ENCODE measurements around the gene MAGEB4. TPM values are rescaled to one million over a fixed set of nuclear protein-coding genes. Genes with fewer than 3 reads are reported as not detected.

The MAGEB4 gene
- total RNA-seq, 3 donors from 2014 or later = 0.15 TPM; not detected in 2

DNA sequence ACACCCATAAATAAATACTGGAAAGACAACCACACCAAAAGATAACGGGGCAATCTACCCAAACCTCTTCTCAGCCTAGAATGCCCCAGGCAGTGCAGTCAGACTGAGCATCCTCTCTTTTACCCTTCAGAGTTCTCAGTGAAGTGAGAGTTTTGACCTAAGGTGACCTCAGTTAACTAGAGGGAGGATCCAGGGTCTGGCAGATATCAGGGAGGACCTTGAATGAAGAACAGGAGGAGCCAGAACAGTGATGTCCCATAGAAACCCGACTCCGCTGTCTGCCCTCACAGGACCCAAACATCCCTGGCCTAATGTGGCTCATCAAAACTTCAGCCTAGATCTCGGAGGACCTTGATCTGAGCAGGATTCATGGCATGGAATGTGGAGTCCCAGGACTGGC lies 11.4 kb upstream of the MAGEB4 start, which contains the start of gene MAGEB3:
TSS of gene MAGEB3 (plus strand) at position 263 of the 400 bp plus-strand sequence. CDS start 5,268 bp downstream, outside the sequence.
- no peak for DNase-seq (ENCODE audit: low spot score in 2 of 2)
- no peaks in the 10 kb centered on the region for H3K4me1 ChIP-seq
- no peaks in the 10 kb centered on the region for H3K9me3 ChIP-seq
- H3K27me3 ChIP-seq = peaks cover 0 to 16% of the 10 kb centered on the region in 2 donors
- no peak within 1 kb of the TSS for H3K27ac ChIP-seq
- H3K4me3 ChIP-seq = no peak within 1 kb of the TSS
- intact Hi-C loops (cut with DNase I; ENCODE audit: low total_unique reads) = no loop called here
- TF ChIP-seq POLR2AphosphoS5 (IDR thresholded peaks at IDR 0.05) (no peak), POLR2A (IDR thresholded peaks at IDR 0.05) (no peak)
- TF ChIP-seq, protein P1, sequence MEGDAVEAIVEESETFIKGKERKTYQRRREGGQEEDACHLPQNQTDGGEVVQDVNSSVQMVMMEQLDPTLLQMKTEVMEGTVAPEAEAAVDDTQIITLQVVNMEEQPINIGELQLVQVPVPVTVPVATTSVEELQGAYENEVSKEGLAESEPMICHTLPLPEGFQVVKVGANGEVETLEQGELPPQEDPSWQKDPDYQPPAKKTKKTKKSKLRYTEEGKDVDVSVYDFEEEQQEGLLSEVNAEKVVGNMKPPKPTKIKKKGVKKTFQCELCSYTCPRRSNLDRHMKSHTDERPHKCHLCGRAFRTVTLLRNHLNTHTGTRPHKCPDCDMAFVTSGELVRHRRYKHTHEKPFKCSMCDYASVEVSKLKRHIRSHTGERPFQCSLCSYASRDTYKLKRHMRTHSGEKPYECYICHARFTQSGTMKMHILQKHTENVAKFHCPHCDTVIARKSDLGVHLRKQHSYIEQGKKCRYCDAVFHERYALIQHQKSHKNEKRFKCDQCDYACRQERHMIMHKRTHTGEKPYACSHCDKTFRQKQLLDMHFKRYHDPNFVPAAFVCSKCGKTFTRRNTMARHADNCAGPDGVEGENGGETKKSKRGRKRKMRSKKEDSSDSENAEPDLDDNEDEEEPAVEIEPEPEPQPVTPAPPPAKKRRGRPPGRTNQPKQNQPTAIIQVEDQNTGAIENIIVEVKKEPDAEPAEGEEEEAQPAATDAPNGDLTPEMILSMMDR (IDR thresholded peaks at IDR 0.05) = no peak
- H3K36me3 ChIP-seq = no peaks in the 10 kb centered on the region

DNA sequence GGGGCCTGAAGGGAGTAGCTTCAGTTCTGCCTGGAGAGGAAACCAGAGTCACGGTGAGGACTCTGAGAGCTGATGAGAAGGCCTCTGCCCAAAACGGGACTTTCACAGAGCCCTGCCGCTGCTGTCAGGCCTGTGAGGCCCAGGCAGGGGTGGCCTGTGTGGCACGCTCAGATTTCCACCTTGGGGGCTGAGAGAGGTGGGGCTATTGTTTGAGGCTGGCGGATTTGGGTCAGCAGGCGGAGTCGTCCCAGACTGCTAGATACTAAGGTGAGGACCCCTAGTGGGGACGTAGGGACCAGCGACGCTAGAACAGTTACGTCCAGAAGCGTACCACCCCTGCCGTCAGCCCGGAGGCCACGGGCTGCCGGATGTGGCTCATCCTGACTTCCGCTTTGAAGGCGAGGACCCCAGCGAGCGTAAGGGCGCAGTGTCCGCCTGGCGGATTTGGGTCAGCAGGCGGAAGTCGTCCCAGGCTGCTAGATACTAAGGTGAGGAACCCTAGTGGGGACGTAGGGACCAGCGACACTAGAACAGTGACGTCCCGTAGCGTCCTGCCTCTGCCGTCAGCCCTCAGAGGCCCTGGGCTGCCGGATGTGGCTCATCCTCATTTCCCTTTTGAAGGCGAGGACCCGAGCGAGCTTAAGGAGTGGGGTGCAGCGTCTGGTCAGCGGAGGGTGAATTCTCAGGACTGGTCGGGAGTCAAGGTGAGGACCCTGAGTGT lies 5.1 kb downstream of the MAGEB4 start, which contains the start of gene MAGEB1:
TSS of gene MAGEB1 (plus strand) at position 378 of the 721 bp plus-strand sequence. CDS start 3,348 bp downstream, outside the sequence.
- intact Hi-C loops (cut with DNase I; ENCODE audit: low total_unique reads) = no loop called here
- Histone ChIP-seq H3K9me3 (no peaks in the 10 kb centered on the region), H3K27ac (no peak within 1 kb of the TSS), H3K36me3 (no peaks in the 10 kb centered on the region), H3K4me1 (no peaks in the 10 kb centered on the region), H3K4me3 (no peak within 1 kb of the TSS), H3K27me3 (peaks cover 0 to 4% of the 10 kb centered on the region in 2 donors)
- no peak for DNase-seq (ENCODE audit: low spot score in 2 of 2)
- TF ChIP-seq, protein P1 (IDR thresholded peaks at IDR 0.05) = no peak
- no peak for TF ChIP-seq POLR2A (IDR thresholded peaks at IDR 0.05)
- TF ChIP-seq POLR2AphosphoS5 (IDR thresholded peaks at IDR 0.05) = no peak

DNA sequence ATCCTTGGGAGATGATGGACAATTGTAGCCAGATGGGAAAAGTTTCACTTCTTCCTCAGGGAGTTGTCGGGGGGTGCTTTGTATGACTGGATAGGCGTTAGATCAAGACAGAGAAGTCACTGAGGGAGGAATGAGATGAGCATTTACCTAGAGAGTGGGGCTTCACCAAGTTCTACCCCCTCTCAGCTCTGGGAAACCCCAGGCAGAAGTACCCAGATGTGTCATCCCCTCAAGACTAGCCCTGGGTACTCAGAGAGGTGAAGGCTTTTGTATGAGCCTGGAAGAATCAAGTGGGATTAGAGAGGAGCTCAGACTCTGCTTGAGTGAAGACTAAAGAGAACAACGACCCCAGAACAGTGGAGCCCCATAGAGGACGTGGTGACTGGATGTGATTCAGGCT lies 7.1 kb downstream of the MAGEB4 start:
- Histone ChIP-seq H3K27me3 (no peaks in the 10 kb centered on the region), H3K4me3 (no peak overlapping the region), H3K9me3 (no peaks in the 10 kb centered on the region), H3K27ac (no peak overlapping the region), H3K36me3 (no peaks in the 10 kb centered on the region), H3K4me1 (no peaks in the 10 kb centered on the region)
- intact Hi-C loops (cut with DNase I; ENCODE audit: low total_unique reads) = no loop called here
- DNase-seq (ENCODE audit: low spot score in 2 of 2) = no peak
- TF ChIP-seq, protein P1 (IDR thresholded peaks at IDR 0.05) = no peak
- TF ChIP-seq POLR2AphosphoS5 (IDR thresholded peaks at IDR 0.05) = no peak
- no peak for TF ChIP-seq POLR2A (IDR thresholded peaks at IDR 0.05)

DNA sequence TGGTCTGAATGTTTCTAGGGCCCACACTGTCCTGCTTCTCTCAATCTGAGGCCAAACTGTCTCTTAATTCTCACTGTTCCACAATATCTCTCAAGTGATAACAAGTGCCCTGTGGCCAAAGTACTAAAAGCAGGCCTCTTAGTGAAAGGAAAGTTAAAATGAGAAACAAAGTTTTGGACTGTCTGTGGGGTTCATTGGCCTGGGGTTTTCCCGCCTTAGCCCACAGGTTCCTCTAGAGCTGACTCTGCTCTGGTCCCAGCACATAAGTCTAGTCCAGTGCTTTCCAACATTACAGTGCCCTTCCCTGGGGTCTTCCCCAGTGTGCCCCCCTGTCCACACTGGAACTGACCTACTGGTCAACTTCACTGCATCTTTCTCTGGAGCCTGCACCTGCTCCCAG lies 11.5 kb downstream of the MAGEB4 start:
- intact Hi-C loops (cut with DNase I; ENCODE audit: low total_unique reads) = no loop called here
- Histone ChIP-seq H3K4me1 (no peaks in the 10 kb centered on the region), H3K9me3 (peaks cover 0 to 8% of the 10 kb centered on the region in 2 donors), H3K36me3 (no peaks in the 10 kb centered on the region), H3K27ac (no peak overlapping the region), H3K27me3 (peaks cover 0 to 4% of the 10 kb centered on the region in 2 donors), H3K4me3 (no peak overlapping the region)
- TF ChIP-seq, protein P1 (IDR thresholded peaks at IDR 0.05) = no peak
- TF ChIP-seq POLR2A (IDR thresholded peaks at IDR 0.05) (no peak), POLR2AphosphoS5 (IDR thresholded peaks at IDR 0.05) (no peak)
- no peak for DNase-seq (ENCODE audit: low spot score in 2 of 2)

DNA sequence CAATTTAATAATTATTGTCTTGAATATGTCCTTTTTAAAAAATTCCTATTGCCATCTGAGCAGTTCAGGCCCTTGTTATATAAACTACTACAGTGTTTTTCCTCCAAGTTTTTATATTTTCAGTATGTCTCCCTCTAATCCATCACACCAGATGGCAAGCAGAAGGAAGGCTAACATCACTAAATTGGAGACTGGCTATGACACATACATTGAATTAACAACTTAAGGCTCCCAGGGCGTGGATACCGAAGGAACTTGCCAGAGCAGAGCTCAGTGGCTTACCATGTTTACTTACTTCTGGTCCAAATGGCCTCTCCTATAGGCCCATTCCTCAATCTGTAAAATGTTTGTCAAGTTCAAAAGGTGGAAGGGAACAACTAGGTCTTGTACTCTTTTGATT lies 18.1 kb downstream of the MAGEB4 start:
- Histone ChIP-seq H3K27me3 (no peaks in the 10 kb centered on the region), H3K27ac (no peak overlapping the region), H3K9me3 (peaks cover 0 to 8% of the 10 kb centered on the region in 2 donors), H3K4me3 (no peak overlapping the region), H3K36me3 (no peaks in the 10 kb centered on the region), H3K4me1 (no peaks in the 10 kb centered on the region)
- no peak for DNase-seq (ENCODE audit: low spot score in 2 of 2)
- TF ChIP-seq POLR2A (IDR thresholded peaks at IDR 0.05) (no peak), POLR2AphosphoS5 (IDR thresholded peaks at IDR 0.05) (no peak)
- TF ChIP-seq, protein P1 (IDR thresholded peaks at IDR 0.05) = no peak
- intact Hi-C loops (cut with DNase I; ENCODE audit: low total_unique reads) = no loop called here

Measured in breast epithelium (tissue), 4 donors.